GM19239 (cell line): Measurements from ENCODE around the gene SND1.

Experiments
- DNase-seq: peaks from one replicate; pipeline ENCODE4 v3.0.0; 2011; ENCODE audit warnings: low spot score; ENCODE audit not compliant: insufficient read length
- FAIRE-seq: peaks from 2 replicates; lab custom pipeline; 2011; peaks lifted over from hg19 to GRCh38; lab: Jason Lieb, UNC

SND1 gene

DNA sequence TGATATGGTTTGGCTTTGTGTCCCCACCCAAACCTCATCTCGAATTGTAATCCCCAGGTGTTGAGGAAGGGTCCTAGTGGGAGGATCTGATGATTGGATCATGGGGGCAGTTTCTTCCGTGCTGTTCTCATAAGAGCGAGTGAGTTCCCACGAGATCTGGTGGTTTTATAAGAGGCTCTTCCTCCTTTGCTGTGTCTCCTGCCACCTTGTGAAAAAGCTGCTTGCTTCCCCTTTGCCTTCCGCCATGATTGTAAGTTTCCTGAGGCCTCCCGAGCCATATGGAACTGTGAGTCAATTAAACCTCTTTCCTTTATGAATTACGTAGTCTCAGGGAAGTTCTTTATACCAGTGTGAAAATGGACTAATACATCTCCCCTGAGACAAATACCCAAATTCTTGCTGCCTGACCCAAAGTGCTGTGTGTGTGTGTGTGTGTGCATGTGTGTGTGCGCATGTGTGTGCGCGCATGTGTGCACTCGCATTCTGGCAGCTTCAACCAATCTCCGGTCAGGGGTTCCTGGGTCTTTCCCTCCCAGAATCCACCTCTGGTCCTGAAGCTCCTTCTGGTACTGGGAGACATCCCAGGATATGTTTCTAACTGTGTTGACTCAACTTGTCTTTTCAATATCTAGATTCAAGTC lies 477.4 kb downstream of the SND1 start:
- no peak for FAIRE-seq
- no peak for DNase-seq

DNA sequence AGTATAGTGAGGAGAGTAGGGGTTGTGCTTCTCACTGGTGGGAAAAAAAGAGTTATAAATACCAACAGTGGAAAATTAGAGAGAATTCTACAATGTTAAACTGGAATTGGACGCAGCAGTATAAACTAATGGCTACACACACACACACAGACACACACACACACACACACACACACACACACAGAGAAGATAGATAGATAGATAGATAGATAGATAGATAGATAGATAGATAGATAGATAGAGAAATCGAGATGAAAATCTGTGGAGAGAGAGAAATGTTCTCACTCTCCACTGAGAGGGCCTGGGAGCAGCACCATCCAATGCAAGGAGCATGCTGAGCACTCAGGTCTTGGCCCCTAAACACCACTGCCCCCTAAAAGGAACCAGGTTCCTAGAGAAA lies 479.1 kb downstream of the SND1 start:
- no peak for FAIRE-seq

DNA sequence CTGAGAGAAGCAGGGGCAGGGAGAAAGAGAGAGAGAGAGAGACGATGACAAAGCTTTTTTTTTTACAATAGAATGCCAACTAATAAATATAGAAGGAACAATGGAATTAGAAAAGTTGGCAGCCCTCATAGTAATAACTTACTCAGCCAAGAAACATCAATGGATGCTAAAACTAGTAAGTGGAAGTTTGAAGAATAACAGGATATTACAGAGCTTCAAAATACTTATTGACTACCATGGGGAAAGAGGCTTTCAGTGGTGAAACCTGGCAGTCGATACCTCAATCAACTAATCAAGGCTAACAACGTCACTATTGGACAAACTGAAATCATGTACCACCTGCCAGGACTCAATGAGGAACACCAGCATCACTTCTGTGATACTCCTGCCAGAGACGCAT lies 479.7 kb downstream of the SND1 start:
- no peak for FAIRE-seq
- no peak for DNase-seq

More for the DNA sequence above, 479.1 kb downstream of the SND1 start:
- DNase-seq, result no peak

DNA sequence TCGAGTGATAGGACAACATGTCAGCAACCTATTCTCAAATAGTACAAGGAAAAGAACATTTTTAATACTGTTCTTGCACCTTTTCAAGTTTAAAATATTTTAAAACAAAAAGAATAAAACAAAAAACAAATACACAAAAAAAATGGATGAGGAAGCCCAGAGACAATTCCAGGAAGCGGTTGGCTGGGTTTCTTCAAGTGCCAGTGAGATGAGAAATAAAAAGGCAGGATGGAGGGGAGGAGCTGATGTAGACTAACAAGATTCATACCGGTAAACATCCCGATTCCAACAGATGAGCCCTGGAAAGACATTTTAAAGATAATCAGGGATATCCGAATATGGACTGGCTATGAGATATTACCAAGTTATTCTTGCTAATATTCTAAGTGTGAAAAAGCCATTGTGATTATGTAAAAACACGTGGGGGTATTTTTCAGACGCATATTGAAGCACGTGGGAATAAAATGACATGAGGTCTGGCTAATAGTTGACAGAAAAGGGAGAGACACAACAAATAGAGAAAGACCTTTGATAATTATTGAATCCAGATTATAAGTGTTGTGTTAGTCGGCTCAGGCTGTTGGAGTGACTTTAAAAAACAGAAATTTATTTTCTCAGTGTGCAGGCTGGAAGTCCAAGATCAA lies 480.6 kb downstream of the SND1 start:
- FAIRE-seq (no peak), DNase-seq (no peak)

DNA sequence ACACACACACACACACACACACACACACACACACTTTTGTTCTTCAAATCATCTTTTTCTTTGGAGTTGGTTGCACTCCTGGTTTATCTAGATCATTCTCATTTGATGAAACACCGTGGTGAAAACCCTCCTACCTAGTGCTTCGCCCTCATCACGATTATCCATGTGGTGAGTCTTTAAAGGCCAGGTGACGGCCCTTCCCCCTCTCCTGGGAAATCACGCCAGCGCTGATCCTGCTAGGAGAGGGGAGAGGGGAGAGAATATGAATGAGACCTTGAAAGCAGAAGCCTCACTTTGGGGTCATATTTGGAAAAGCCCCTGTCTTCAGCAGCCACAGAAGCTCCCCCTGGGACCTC lies 483.1 kb downstream of the SND1 start:
- no peak for FAIRE-seq
- DNase-seq, result no peak

DNA sequence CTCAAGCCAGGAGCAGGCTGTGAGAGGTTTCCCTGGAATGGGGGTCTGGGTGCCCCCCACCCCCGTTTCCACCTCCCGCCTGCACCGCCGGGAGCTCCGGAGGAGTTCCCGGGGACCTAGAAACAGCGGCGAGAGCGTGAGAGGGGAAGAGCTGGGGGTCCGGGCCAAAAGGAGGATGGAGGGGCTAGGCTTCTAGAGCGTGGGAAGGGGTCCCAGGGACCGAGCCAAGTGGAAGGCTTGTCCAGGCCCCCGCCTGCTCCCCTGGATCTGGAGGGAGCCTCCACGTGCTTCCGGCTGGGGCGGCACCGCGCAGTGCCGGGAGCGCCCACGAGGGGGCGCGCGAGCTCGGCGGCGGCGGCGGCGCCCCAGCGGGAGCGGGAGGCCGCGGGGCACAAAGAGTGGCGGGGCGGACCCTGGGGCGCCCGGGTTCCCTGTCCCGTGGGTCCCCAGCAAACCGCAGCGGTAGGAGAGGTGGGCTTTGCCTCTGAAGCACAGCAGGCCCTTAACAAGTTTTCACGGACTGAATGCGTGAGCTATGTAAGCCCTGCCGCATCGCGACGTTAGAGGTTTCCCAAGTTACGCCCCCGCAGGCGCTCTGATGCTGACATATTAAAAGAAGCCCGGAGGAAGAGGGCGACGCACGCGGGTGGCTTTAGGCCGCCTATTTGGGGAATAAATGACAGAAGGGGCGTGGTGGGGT lies 483.7 kb downstream of the SND1 start:
- no peak for FAIRE-seq
- DNase-seq, result peak; percentile 76

DNA sequence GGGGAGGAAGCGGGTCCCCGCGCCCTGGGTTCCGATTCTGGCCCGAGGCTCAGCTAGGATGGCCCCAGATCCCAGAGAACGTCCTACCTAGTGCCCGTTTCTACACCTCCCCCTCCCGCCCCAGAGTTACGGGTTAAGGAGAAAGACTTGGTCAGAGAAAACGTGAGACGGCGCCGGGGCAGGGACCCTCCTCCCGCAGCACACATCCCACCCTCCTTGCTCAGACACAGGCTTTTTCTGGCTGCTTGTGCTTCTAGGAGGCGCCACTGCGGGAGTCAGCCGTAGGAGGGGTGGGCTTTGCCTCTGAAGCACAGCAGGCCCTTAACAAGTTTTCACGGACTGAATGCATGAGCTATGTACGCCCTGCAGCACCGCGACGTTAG lies 484.2 kb downstream of the SND1 start:
- FAIRE-seq, result no peak

DNA sequence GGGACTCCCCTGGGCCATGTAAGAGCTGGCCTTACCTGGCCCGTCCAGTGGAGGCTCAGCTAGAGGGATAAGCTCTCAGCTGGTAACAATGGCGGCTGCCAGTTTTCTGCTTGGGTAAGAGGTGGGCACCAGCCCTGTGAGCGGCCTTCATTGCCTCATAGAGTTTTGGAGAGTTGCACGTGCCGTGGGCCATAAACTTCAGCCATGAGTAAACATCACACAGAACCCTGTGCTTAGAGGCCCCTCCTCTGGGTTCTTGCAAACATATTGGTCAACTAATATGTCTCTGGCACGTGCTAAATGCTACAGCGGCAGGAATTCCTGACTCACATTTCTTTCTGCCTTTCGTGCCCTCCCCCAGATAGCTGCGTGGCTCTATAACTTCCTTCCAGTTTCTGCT lies 485.2 kb downstream of the SND1 start:
- FAIRE-seq (no peak), DNase-seq (no peak)

More for the DNA sequence above, 484.2 kb downstream of the SND1 start:
- DNase-seq, result no peak

DNA sequence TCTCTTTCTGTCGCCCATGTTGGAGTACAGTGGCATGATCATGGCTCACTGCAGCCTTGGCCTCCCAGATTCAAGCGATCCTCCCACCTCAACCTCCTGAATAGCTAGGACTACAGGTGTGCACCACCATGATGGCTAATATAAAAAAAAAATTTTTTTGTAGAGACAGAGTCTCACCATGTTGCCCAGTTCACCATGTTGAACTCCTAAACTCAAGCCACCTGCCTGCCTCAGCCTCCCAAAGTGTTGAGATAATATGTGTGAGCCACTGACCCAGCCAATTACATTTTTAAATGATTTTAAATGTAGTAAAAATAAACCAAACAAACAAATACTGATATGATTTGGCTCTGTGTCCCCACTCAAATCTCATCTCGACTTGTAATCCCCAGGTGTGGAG lies 487.4 kb downstream of the SND1 start:
- no peak for FAIRE-seq

DNA sequence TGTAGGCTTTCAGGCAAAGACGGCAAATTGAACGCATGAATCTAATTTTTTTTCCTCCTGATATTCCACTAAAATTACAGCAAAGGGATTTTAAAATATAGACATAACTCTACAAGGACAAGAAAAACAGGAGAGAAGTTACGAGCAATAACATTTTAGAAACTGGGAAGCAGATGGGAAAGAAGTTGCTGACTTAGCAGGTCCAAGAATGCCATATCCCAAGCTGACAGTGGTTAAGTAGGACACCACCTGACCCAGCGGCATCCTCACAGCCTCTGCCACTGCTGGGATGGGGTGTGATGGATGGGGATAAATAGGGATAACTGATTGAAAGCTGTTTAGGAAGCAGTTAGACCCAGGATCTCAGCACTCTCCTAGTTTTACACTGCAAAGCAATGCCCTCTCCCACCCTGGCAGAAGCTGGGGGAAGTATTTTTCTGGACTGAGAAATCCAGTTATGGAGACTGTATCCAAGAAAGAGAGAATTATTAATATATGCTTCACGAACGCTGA lies 489.7 kb downstream of the SND1 start:
- DNase-seq (no peak), FAIRE-seq (no peak)

More for the DNA sequence above, 487.4 kb downstream of the SND1 start:
- no peak for DNase-seq
